Neuronal stem cell (in vitro differentiated cells): Measurements from ENCODE around the gene ABHD16B. TPM values are rescaled to one million over a fixed set of nuclear protein-coding genes. Genes with fewer than 3 reads are reported as not detected.
A peak's percentile ranks its signal among the peaks of the same experiment; 100 is the strongest.

Source experiments
- DNase-seq: peaks from one replicate; pipeline ENCODE4 v3.0.0-alpha.2; 2013; ENCODE audit warnings: low spot score
- H2AFZ ChIP-seq: one replicate; pipeline ENCODE4 v1.6.1; 2013; ENCODE audit warnings: mild to moderate bottlenecking, low read length, inconsistent platforms
- H2AK5ac ChIP-seq: 2 replicates; pipeline ENCODE4 v1.6.1; 2013; ENCODE audit warnings: low read depth, mild to moderate bottlenecking, inconsistent platforms, low read length, moderate library complexity, mixed read lengths
- H2BK120ac ChIP-seq: 2 replicates; pipeline ENCODE4 v1.6.1; 2013; ENCODE audit warnings: low read depth, mild to moderate bottlenecking, inconsistent platforms, low read length, moderate library complexity, mixed read lengths
- H2BK12ac ChIP-seq: one replicate; pipeline ENCODE4 v1.6.1; 2013; ENCODE audit warnings: low read length, inconsistent platforms
- H2BK15ac ChIP-seq: 2 replicates; pipeline ENCODE4 v1.6.1; 2013; ENCODE audit warnings: mild to moderate bottlenecking, low read length, inconsistent platforms, mixed read lengths
- H2BK5ac ChIP-seq: one replicate; pipeline ENCODE4 v1.6.1; 2013; ENCODE audit warnings: inconsistent platforms, mild to moderate bottlenecking, low read length, moderate library complexity
- H3K14ac ChIP-seq: one replicate; pipeline ENCODE4 v1.6.1; 2013; ENCODE audit warnings: low read length, inconsistent platforms
- H3K18ac ChIP-seq: 2 replicates; pipeline ENCODE4 v1.6.1; 2013; ENCODE audit warnings: low read length, inconsistent platforms
- H3K23ac ChIP-seq: 2 replicates; pipeline ENCODE4 v1.6.1; 2013; ENCODE audit warnings: low read depth, mild to moderate bottlenecking, mixed read lengths, low read length, inconsistent platforms; ENCODE audit not compliant: poor library complexity
- H3K27ac ChIP-seq: replicated peaks from 3 replicates; pipeline ENCODE4 v1.5.1; 2013; ENCODE audit warnings: low read length, inconsistent platforms
- H3K27me3 ChIP-seq, 3 experiments: 2 replicates each; pipeline ENCODE4 v1.6.1; 2013; ENCODE audit warnings: low read length in 3 of 3, mild to moderate bottlenecking in 2 of 3, inconsistent platforms in 1 of 3, low read depth in 1 of 3, mixed read lengths in 1 of 3, moderate library complexity in 1 of 3; ENCODE audit not compliant: control insufficient read depth in 3 of 3, insufficient read depth in 3 of 3
- H3K36me3 ChIP-seq, 2 donors: replicated peaks in 1 of 2; 2 replicates each; pipeline ENCODE4 v1.6.1; 2013; ENCODE audit warnings: low read length in 2 of 2; ENCODE audit not compliant: control insufficient read depth in 2 of 2, insufficient read depth in 2 of 2
- H3K4ac ChIP-seq: 2 replicates; pipeline ENCODE4 v1.6.1; 2013; ENCODE audit warnings: inconsistent platforms, mild to moderate bottlenecking, low read length, moderate library complexity
- H3K4me1 ChIP-seq, 2 donors: 1 replicate in 1 of 2; 2 replicates in 1 of 2; pipeline ENCODE4 v1.6.1; 2013; ENCODE audit warnings: low read length in 2 of 2, low read depth in 1 of 2; ENCODE audit not compliant: control insufficient read depth in 2 of 2, insufficient read depth in 1 of 2
- H3K4me2 ChIP-seq: one replicate; pipeline ENCODE4 v1.6.1; 2013; ENCODE audit warnings: mild to moderate bottlenecking, low read length, inconsistent platforms; ENCODE audit not compliant: insufficient read depth, poor library complexity, severe bottlenecking
- H3K4me3 ChIP-seq, 2 donors: 2 replicates each; pipeline ENCODE4 v1.5.1; 2013; ENCODE audit warnings: low read length in 2 of 2, mild to moderate bottlenecking in 2 of 2, inconsistent platforms in 1 of 2, moderate library complexity in 1 of 2
- H3K79me1 ChIP-seq: one replicate; pipeline ENCODE4 v1.6.1; 2013; ENCODE audit warnings: low read depth, mild to moderate bottlenecking, inconsistent platforms, low read length, moderate library complexity
- H3K9ac ChIP-seq: one replicate; pipeline ENCODE4 v1.6.1; 2013; ENCODE audit warnings: mild to moderate bottlenecking, low read depth, low read length, inconsistent platforms; ENCODE audit not compliant: poor library complexity
- H3K9me3 ChIP-seq, 2 donors: replicated peaks in 1 of 2; 2 replicates each; pipeline versions ENCODE3 to v1.6.1; 2013; ENCODE audit warnings: low read length in 2 of 2, mild to moderate bottlenecking in 2 of 2, inconsistent platforms in 1 of 2, low read depth in 1 of 2, mixed read lengths in 1 of 2, moderate library complexity in 1 of 2; ENCODE audit not compliant: control insufficient read depth in 2 of 2, insufficient read depth in 1 of 2
- H4K8ac ChIP-seq: one replicate; pipeline ENCODE4 v1.6.1; 2013; ENCODE audit warnings: low read depth, mild to moderate bottlenecking, inconsistent platforms, low read length, moderate library complexity
- H4K91ac ChIP-seq: one replicate; pipeline ENCODE4 v1.6.1; 2013; ENCODE audit warnings: low read length, low read depth, mild to moderate bottlenecking, inconsistent platforms; ENCODE audit not compliant: poor library complexity
- WGBS, 2 donors: extraction: QIAGEN DNeasy Blood & Tissue Kit; methylation state at CpG; one replicate each; pipeline ENCODE4 v1.1.7; 2013; ENCODE audit warnings: missing lambda C conversion rate in 2 of 2, mixed read lengths in 1 of 2; ENCODE audit not compliant: insufficient read length in 2 of 2, insufficient replicate concordance in 1 of 2; ENCODE audit errors: extremely low coverage in 2 of 2; 5-methylcytosine and 5-hydroxymethylcytosine counted together
- polyA plus RNA-seq, 2 experiments: library from polyadenylated mRNA; stranded (reverse); fragments of 200-250 nt; gene quantifications; one replicate each; pipeline ENCODE4 v1.2.3, GENCODE V29; 2013

ABHD16B gene
- not detected for polyA plus RNA-seq (2013, experiment 1 of 2)
- polyA plus RNA-seq (2013, experiment 2 of 2), result not detected

DNA sequence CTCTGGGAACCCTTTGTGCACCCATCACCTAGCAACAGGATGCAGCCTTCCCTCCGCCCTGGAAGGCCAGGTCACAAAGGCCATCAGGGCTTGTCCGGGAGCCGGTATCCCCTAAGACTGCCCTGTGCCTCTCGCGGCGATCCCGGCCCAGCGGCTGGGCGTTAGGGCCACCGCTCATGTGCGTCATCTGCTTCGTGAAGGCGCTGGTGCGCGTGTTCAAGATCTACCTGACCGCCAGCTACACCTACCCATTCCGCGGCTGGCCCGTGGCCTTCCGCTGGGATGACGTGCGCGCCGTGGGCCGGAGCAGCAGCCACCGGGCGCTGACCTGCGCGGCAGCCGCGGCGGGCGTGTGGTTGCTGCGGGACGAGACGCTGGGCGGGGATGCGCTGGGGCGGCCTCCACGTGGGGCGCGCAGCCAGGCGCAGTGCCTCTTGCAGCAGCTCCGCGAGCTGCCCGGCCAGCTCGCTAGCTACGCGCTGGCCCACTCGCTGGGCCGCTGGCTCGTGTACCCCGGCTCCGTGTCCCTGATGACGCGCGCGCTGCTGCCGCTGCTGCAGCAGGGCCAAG is at the start of gene ABHD16B:
TSS of gene ABHD16B (plus strand) at position 134 of the 570 bp plus-strand sequence. CDS start at position 177, 43 bp downstream.
- no peak within 1 kb of the TSS for H4K91ac ChIP-seq
- DNase-seq, result no peak
- H3K4me3 ChIP-seq, result no peak within 1 kb of the TSS
- no peak within 1 kb of the TSS for H3K9ac ChIP-seq
- no peaks in the 10 kb centered on the region for H3K27me3 ChIP-seq
- no peak within 1 kb of the TSS for H3K14ac ChIP-seq
- H3K27ac ChIP-seq, result no peak within 1 kb of the TSS
- H2BK5ac ChIP-seq, result peak within 1 kb of the TSS; percentile 75
- no peak within 1 kb of the TSS for H2BK15ac ChIP-seq
- no peaks in the 10 kb centered on the region for H3K9me3 ChIP-seq
- H2BK12ac ChIP-seq, result peak within 1 kb of the TSS; percentile 16
- peaks cover 8 to 33% of the 10 kb centered on the region in 2 donors for H3K36me3 ChIP-seq
- H2AFZ ChIP-seq, result no peak within 1 kb of the TSS
- H3K4me1 ChIP-seq, result peaks cover 19 to 33% of the 10 kb centered on the region in 2 donors
- no peak within 1 kb of the TSS for H3K4ac ChIP-seq
- peak within 1 kb of the TSS; percentile 85 for H3K23ac ChIP-seq
- no CpG with 5 or more reads among the region's 59 CpGs for WGBS, 2 donors
- peak within 1 kb of the TSS; percentile 96 for H2AK5ac ChIP-seq
- no peak within 1 kb of the TSS for H2BK120ac ChIP-seq
- H4K8ac ChIP-seq, result peak within 1 kb of the TSS; percentile 82
- peak within 1 kb of the TSS; percentile 48 for H3K18ac ChIP-seq
- H3K4me2 ChIP-seq, result no peak within 1 kb of the TSS
- peaks cover 17% of the 10 kb centered on the region for H3K79me1 ChIP-seq

GRCh38 chr20:63814891-63815614 is 46.2 kb upstream of the ABHD16B start:
- Histone ChIP-seq H4K91ac (no peak overlapping the region), H3K27ac (no peak overlapping the region), H2AK5ac (no peak overlapping the region), H3K9ac (peak overlapping the region; percentile 81), H3K4me1 (peaks cover 0 to 4% of the 10 kb centered on the region in 2 donors), H3K14ac (peak overlapping the region; percentile 82), H4K8ac (peak overlapping the region; percentile 96), H2BK15ac (no peak overlapping the region), H3K4me3 (peak overlapping the region in 1 of 2 donors; percentile 73), H3K23ac (peak overlapping the region; percentile 37), H3K4ac (peak overlapping the region; percentile 76), H3K27me3 (no peaks in the 10 kb centered on the region), H2BK5ac (no peak overlapping the region), H3K4me2 (no peak overlapping the region), H3K36me3 (peaks cover 0 to 8% of the 10 kb centered on the region in 2 donors), H3K18ac (peak overlapping the region; percentile 80), H3K9me3 (peaks cover 0 to 3% of the 10 kb centered on the region in 2 donors), H2AFZ (no peak overlapping the region), H2BK12ac (peak overlapping the region; percentile 41), H2BK120ac (no peak overlapping the region), H3K79me1 (peaks cover 12% of the 10 kb centered on the region)
- DNase-seq, result no peak
- no CpG with 5 or more reads among the region's 8 CpGs for WGBS, 2 donors

GRCh38 chr20:63815615-63816253 is 45.6 kb upstream of the ABHD16B start:
- Histone ChIP-seq H2BK12ac (peak overlapping the region; percentile 30), H2BK15ac (no peak overlapping the region), H2BK5ac (no peak overlapping the region), H3K36me3 (peaks cover 0 to 8% of the 10 kb centered on the region in 2 donors), H3K27me3 (no peaks in the 10 kb centered on the region), H3K9ac (no peak overlapping the region), H4K8ac (peak overlapping the region; percentile 96), H3K4me2 (no peak overlapping the region), H3K9me3 (peaks cover 0 to 3% of the 10 kb centered on the region in 2 donors), H3K27ac (no peak overlapping the region), H2AFZ (no peak overlapping the region), H3K79me1 (peaks cover 12% of the 10 kb centered on the region), H3K23ac (peak overlapping the region; percentile 37), H2AK5ac (no peak overlapping the region), H3K4ac (peak overlapping the region; percentile 76), H3K14ac (peak overlapping the region; percentile 82), H3K4me1 (peaks cover 0 to 4% of the 10 kb centered on the region in 2 donors), H3K4me3 (peak overlapping the region in 1 of 2 donors; percentile 73), H2BK120ac (no peak overlapping the region), H4K91ac (no peak overlapping the region), H3K18ac (peak overlapping the region; percentile 64)
- DNase-seq, result no peak
- WGBS, 2 donors, result no CpG with 5 or more reads among the region's 14 CpGs
